Tibial nerve (tissue), 4 donors: Measurements from ENCODE around the gene STYXL1.

ENCODE experiments used
- CTCF ChIP-seq, 5 experiments: fragments of 200-600 bp in 3 of 5; fragments of 450-650 bp in 2 of 5; sonication (generic) in 3 of 5; IDR thresholded peaks; one replicate each; pipeline ENCODE4 v1.5.1; 2016 to 2019; ENCODE audit warnings: antibody characterized with exemption in 5 of 5, mild to moderate bottlenecking in 3 of 5, moderate library complexity in 2 of 5
- EP300 ChIP-seq, 2 donors: sonication (generic); formaldehyde crosslinking; IDR thresholded peaks; one replicate each; pipeline ENCODE4 v1.6.1; 2017; ENCODE audit warnings: antibody characterized with exemption in 2 of 2, mild to moderate bottlenecking in 1 of 2
- POLR2A ChIP-seq, 2 donors: fragments of 450-650 bp; IDR thresholded peaks; one replicate each; pipeline ENCODE4 v1.6.1; 2017; ENCODE audit warnings: antibody characterized with exemption in 2 of 2, mild to moderate bottlenecking in 2 of 2, moderate library complexity in 2 of 2

- no peak for TF ChIP-seq CTCF (IDR thresholded peaks at IDR 0.05)
- TF ChIP-seq POLR2A (IDR thresholded peaks at IDR 0.05), result no peak
- no peak for TF ChIP-seq EP300 (IDR thresholded peaks at IDR 0.05)
These were observed 7.7 kb downstream of the STYXL1 start for GRCh38 chr7:76040126-76040525.
